Mucosa of descending colon (tissue), 3 donors: ENCODE results near the gene KRTAP10-4. TPM values are rescaled to one million over a fixed set of nuclear protein-coding genes. Genes with fewer than 3 reads are reported as not detected.

Source experiments
- ATAC-seq: fragments of 200-7000 bp; cut with Tn5 transposase; one replicate; pipeline ENCODE4 v1.9.1; 2020; ENCODE audit warnings: mild to moderate bottlenecking, moderate library complexity
- DNase-seq, 3 donors: peaks; one replicate each; pipeline ENCODE4 v3.0.0-alpha.2; 2020
- H3K36me3 ChIP-seq: fragments of 200-600 bp; one replicate; pipeline ENCODE4 v1.8.0; 2021; ENCODE audit warnings: low read depth, mild to moderate bottlenecking
- H3K4me1 ChIP-seq: fragments of 200-600 bp; one replicate; pipeline ENCODE4 v1.8.0; 2021; ENCODE audit warnings: low read depth, mild to moderate bottlenecking
- H3K4me3 ChIP-seq: fragments of 200-600 bp; one replicate; pipeline ENCODE4 v1.8.0; 2021; ENCODE audit warnings: mild to moderate bottlenecking
- H3K9me3 ChIP-seq: fragments of 200-600 bp; one replicate; pipeline ENCODE4 v1.8.0; 2021; ENCODE audit warnings: mild to moderate bottlenecking
- CTCF ChIP-seq: fragments of 200-600 bp; IDR thresholded peaks from one replicate; pipeline ENCODE4 v1.8.0; 2022; ENCODE audit warnings: antibody characterized with exemption, mild to moderate bottlenecking
- intact Hi-C, 2 donors: fragments of 100-400 bp; cut with DNase I in 1 of 2; cut with micrococcal nuclease in 1 of 2; formaldehyde crosslinking; loops; one replicate each; pipeline versions ENCODE4 v1.11.0 to v1.11.1; 2022; cut with DNase I, micrococcal nuclease
- total RNA-seq, 3 donors: library from RNA; stranded (reverse); fragmentation: NEBNext Ultra II Directional in 2 of 3; extraction: Animal tissue kit (Norgen Biotek cat#: 25700) in 2 of 3; gene quantifications; one replicate each; pipeline versions ENCODE4 v1.2.1 to v1.2.4, GENCODE V29; 2021 to 2023
- donor health status: DM: no; HTN: no; CAD: no; lungs with moderate emphysema.
- donor health status: DM: no; HTN: no; CAD: no.
- donor health status: DM: no; HTN: yes; CAD: no.

KRTAP10-4 gene
- total RNA-seq, 3 donors from 2014 or later, result not detected

GRCh38 chr21:44530221-44530902, 43.2 kb upstream of the KRTAP10-4 start:
- H3K4me1 ChIP-seq, result no peaks in the 10 kb centered on the region
- no peak for DNase-seq
- H3K9me3 ChIP-seq, result no peaks in the 10 kb centered on the region
- no peak for ATAC-seq
- no peak for TF ChIP-seq CTCF
- H3K36me3 ChIP-seq, result no peaks in the 10 kb centered on the region
- intact Hi-C loops, result no loop called here
- H3K4me3 ChIP-seq, result no peak overlapping the region

GRCh38 chr21:44530903-44531605, 42.5 kb upstream of the KRTAP10-4 start:
- H3K36me3 ChIP-seq, result no peaks in the 10 kb centered on the region
- no peaks in the 10 kb centered on the region for H3K4me1 ChIP-seq
- H3K9me3 ChIP-seq, result no peaks in the 10 kb centered on the region
- intact Hi-C loops, result no loop called here
- ATAC-seq, result no peak
- H3K4me3 ChIP-seq, result no peak overlapping the region
- no peak for DNase-seq
- TF ChIP-seq CTCF, result no peak

GRCh38 chr21:44531606-44532564, 41.6 kb upstream of the KRTAP10-4 start:
- Histone ChIP-seq H3K36me3 (no peaks in the 10 kb centered on the region), H3K4me1 (no peaks in the 10 kb centered on the region), H3K9me3 (no peaks in the 10 kb centered on the region), H3K4me3 (no peak overlapping the region)
- ATAC-seq, result no peak
- DNase-seq, result peak in 2 of 3 donors; percentile 7 to 37
- no peak for TF ChIP-seq CTCF
- intact Hi-C loops, result no loop called here

GRCh38 chr21:44532712-44533111, 40.8 kb upstream of the KRTAP10-4 start:
- intact Hi-C loops, result no loop called here
- no peak for TF ChIP-seq CTCF
- H3K36me3 ChIP-seq, result no peaks in the 10 kb centered on the region
- DNase-seq (peak in 1 of 3 donors; percentile 17), ATAC-seq (no peak)
- H3K4me1 ChIP-seq, result no peaks in the 10 kb centered on the region
- H3K4me3 ChIP-seq, result no peak overlapping the region
- no peaks in the 10 kb centered on the region for H3K9me3 ChIP-seq

GRCh38 chr21:44533121-44533890, 40.2 kb upstream of the KRTAP10-4 start:
- H3K4me1 ChIP-seq, result no peaks in the 10 kb centered on the region
- intact Hi-C loops, result no loop called here
- no peaks in the 10 kb centered on the region for H3K9me3 ChIP-seq
- H3K36me3 ChIP-seq, result no peaks in the 10 kb centered on the region
- ATAC-seq (no peak), DNase-seq (peak in 1 of 3 donors; percentile 25)
- TF ChIP-seq CTCF, result no peak
- no peak overlapping the region for H3K4me3 ChIP-seq
